Caco-2 (cell line): ENCODE measurements around the gene PLXNA3. TPM values are rescaled to one million over a fixed set of nuclear protein-coding genes. Genes with fewer than 3 reads are reported as not detected.

Source experiments
- BruUV-seq: library from RNA; stranded (reverse); fragments of 400-500 nt; replicated peaks from 2 replicates; lab custom pipeline; 2021; lab: Mats Ljungman, UMichigan
- CTCF ChIA-PET: fragments of 300-600 bp; sonication (Branson Sonifier 250); formaldehyde crosslinking; loops from one replicate; lab custom pipeline; 2022; ENCODE audit warnings: antibody characterized with exemption; lab: Charles Lee
- POLR2A ChIA-PET: fragments of 300-600 bp; sonication (Branson Sonifier 250); formaldehyde crosslinking; loops from one replicate; lab custom pipeline; 2022; ENCODE audit warnings: antibody characterized with exemption; lab: Charles Lee
- DNase-seq, 2 experiments: peaks; one replicate each; pipeline versions ENCODE4 v3.0.0 to v3.0.0-alpha.2; 2020 to 2022
- H3K27me3 ChIP-seq: replicated peaks from 2 replicates; pipeline ENCODE4 v1.6.0; 2011; ENCODE audit warnings: low read length; ENCODE audit not compliant: control insufficient read depth, insufficient read depth
- H3K36me3 ChIP-seq: 2 replicates; pipeline ENCODE4 v1.5.1; 2011; ENCODE audit warnings: low read length; ENCODE audit not compliant: control insufficient read depth, insufficient read depth
- H3K4me1 ChIP-seq: fragments of 250-450 bp; sonication (Bioruptor Pico); 2 replicates; pipeline ENCODE4 v1.5.1; 2020; ENCODE audit warnings: mild to moderate bottlenecking
- H3K4me3 ChIP-seq: 2 replicates; pipeline ENCODE4 v1.5.1; 2011; ENCODE audit warnings: low read depth, mild to moderate bottlenecking, control low read depth, low read length
- H3K9me3 ChIP-seq: fragments of 250-450 bp; sonication (Bioruptor Pico); 2 replicates; pipeline ENCODE4 v1.5.1; 2020; ENCODE audit warnings: mild to moderate bottlenecking, moderate library complexity
- H3K27ac Mint-ChIP-seq: one replicate; pipeline ENCODE4 v1.8.0; 2022; ENCODE audit warnings: mixed read lengths; ENCODE audit not compliant: unreplicated experiment
- H3K27me3 Mint-ChIP-seq: one replicate; pipeline ENCODE4 v1.8.0; 2022; ENCODE audit warnings: mixed read lengths; ENCODE audit not compliant: insufficient read depth, unreplicated experiment
- H3K36me3 Mint-ChIP-seq: one replicate; pipeline ENCODE4 v1.8.0; 2022; ENCODE audit warnings: mild to moderate bottlenecking, mixed read lengths; ENCODE audit not compliant: insufficient read depth, unreplicated experiment
- H3K4me1 Mint-ChIP-seq: one replicate; pipeline ENCODE4 v1.8.0; 2022; ENCODE audit warnings: low read depth, mixed read lengths; ENCODE audit not compliant: unreplicated experiment
- H3K4me3 Mint-ChIP-seq: one replicate; pipeline ENCODE4 v1.8.0; 2022; ENCODE audit warnings: mild to moderate bottlenecking, moderate library complexity, mixed read lengths; ENCODE audit not compliant: unreplicated experiment
- H3K9me3 Mint-ChIP-seq: one replicate; pipeline ENCODE4 v1.8.0; 2022; ENCODE audit warnings: mixed read lengths; ENCODE audit not compliant: unreplicated experiment
- intact Hi-C: fragments of 100-400 bp; cut with micrococcal nuclease; formaldehyde crosslinking; loops from one replicate; pipeline ENCODE4 v1.10.0; 2022; ENCODE audit not compliant: unreplicated experiment
- total RNA-seq: library from RNA; stranded (reverse); gene quantifications from 2 replicates; pipeline ENCODE4 v1.2.3, GENCODE V29; 2022
- TF ChIP-seq, protein P1 (sequence below), 2 experiments: fragments of 200-600 bp in 1 of 2; IDR thresholded peaks; 1 replicate in 1 of 2; 2 replicates in 1 of 2; pipeline versions ENCODE4 v1.5.1 to v1.8.0; 2011 to 2022; ENCODE audit warnings: antibody characterized with exemption in 1 of 2, control low read depth in 1 of 2, inconsistent platforms in 1 of 2, low read depth in 1 of 2, low read length in 1 of 2, mild to moderate bottlenecking in 1 of 2, moderate library complexity in 1 of 2; ENCODE audit not compliant: insufficient read depth in 1 of 2, severe bottlenecking in 1 of 2, unreplicated experiment in 1 of 2

PLXNA3 gene
- total RNA-seq, 1 experiment from 2014 or later = 58.4 TPM

DNA sequence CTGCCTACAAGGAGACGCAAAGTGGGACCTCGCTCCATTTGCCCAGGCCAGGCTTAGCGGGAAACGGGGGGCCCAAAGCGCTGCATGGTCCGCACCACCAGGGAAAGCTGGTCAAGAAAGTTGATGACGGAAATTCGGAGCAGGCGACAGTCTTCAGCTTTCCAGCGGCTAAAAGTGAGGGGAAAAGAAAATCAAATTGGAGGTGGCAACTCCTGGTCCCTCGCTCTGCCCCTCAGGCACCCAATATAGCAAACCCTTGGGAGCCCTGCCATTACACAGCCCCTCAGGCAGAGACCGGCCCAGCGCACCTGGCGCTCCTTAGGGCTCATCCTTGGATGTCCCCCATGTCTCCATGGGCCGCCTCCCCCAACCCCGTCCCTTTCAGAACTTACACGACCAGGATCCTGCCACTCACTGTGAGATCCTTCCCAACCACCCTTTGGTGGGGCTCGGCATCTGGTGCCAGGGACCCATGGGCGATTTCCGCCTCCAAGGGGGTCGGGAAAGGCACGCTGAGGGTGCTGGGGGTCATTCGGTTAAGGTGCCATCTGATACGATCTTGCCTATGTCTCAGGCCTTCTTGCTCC, 19.9 kb downstream of the PLXNA3 start:
- Histone ChIP-seq H3K4me3 (peak overlapping the region; percentile 64), H3K9me3 (no peaks in the 10 kb centered on the region), H3K4me1 (no peaks in the 10 kb centered on the region), H3K27me3 (no peaks in the 10 kb centered on the region), H3K36me3 (no peaks in the 10 kb centered on the region)
- no peak for DNase-seq
- TF ChIP-seq, protein P1, sequence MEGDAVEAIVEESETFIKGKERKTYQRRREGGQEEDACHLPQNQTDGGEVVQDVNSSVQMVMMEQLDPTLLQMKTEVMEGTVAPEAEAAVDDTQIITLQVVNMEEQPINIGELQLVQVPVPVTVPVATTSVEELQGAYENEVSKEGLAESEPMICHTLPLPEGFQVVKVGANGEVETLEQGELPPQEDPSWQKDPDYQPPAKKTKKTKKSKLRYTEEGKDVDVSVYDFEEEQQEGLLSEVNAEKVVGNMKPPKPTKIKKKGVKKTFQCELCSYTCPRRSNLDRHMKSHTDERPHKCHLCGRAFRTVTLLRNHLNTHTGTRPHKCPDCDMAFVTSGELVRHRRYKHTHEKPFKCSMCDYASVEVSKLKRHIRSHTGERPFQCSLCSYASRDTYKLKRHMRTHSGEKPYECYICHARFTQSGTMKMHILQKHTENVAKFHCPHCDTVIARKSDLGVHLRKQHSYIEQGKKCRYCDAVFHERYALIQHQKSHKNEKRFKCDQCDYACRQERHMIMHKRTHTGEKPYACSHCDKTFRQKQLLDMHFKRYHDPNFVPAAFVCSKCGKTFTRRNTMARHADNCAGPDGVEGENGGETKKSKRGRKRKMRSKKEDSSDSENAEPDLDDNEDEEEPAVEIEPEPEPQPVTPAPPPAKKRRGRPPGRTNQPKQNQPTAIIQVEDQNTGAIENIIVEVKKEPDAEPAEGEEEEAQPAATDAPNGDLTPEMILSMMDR (IDR thresholded peaks at IDR 0.05; ENCODE audit: insufficient read depth in 1 of 2, low read depth in 1 of 2, low read length in 1 of 2, severe bottlenecking in 1 of 2, unreplicated experiment in 1 of 2) = no peak
- peak overlapping the region; percentile 76 for H3K4me3 Mint-ChIP-seq
- H3K9me3 Mint-ChIP-seq = no peaks in the 10 kb centered on the region
- intact Hi-C loops = loop anchor here (5.0 kb wide), 1 partner anchor 39 kb away; the partner anchor contains the start of gene FAM3A
- peak overlapping the region; percentile 86 for H3K27ac Mint-ChIP-seq
- H3K27me3 Mint-ChIP-seq = no peaks in the 10 kb centered on the region
- H3K36me3 Mint-ChIP-seq = peaks cover 31% of the 10 kb centered on the region
- POLR2A ChIA-PET = interaction anchor here (1.0 to 1.1 kb wide), 3 partner anchors 9 to 105 kb away, joined by 3 to 16 read pairs (median 4); partner anchors contain the start of gene SLC10A3
- CTCF ChIA-PET = interaction anchor here (1.0 to 1.1 kb wide), 2 partner anchors 13 to 49 kb away, joined by 3 read pairs; partner anchors contain the start of gene SLC10A3
- no peaks in the 10 kb centered on the region for H3K4me1 Mint-ChIP-seq
- BruUV-seq = TSS peak; percentile 92

DNA sequence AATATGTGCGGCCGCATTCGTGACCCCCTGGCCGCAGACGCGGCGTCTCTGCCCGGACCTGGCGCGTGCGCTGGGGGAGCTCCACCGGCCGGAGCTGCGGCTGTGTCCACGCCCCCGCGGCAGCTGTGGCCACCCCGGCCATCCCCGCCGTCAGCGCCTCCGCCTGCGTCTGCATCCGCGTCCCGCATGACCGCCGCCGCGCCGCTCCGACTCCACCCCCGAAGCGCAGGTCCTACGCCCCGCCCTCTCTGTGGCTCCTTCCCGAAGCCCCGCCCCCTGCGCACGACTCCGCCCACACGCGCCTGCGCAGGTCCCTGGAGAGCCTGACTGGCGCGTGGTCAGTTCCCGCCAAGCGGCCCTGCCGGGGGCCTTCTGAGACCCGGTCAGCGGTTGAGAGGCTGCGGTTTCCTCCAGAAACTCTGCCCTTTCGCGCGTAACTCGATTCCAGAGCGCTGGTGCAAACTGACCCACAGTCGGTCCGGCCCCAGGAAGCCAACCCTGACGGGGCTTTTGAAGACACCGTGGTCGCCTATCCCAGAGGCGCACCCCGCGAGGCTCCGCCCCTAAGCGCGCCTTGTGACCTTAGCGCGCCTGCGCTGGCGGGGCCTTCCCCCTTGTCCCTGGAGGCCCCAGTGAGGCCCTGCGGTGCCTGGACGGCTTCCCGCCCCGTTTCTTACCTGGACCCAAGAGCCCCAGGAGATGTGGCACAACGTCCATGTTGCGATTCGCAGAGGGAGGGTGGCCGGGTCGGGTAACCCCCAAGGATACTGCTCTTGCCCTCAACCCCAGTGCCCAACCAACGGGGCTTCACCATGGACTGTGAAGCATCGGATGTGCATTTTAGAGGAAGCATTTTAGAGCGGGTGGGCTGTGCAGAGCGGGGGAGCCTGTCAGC, 20.9 kb downstream of the PLXNA3 start, which contains the start of gene LAGE3:
LAGE3 (minus strand) TSS at position 554 of the 895 bp plus-strand sequence; CDS start at position 188, 366 bp downstream.
- peaks cover 39% of the 10 kb centered on the region for H3K36me3 Mint-ChIP-seq
- ChIA-PET CTCF (interaction anchor here (0.6 to 1.0 kb wide), 2 partner anchors 12 to 109 kb away, joined by 3 to 4 read pairs; partner anchors contain the start of gene SLC10A3), POLR2A (interaction anchor here (1.0 to 1.1 kb wide), 3 partner anchors 8 to 106 kb away, joined by 3 to 16 read pairs (median 4); partner anchors contain the start of gene SLC10A3)
- Histone ChIP-seq H3K9me3 (no peaks in the 10 kb centered on the region), H3K36me3 (no peaks in the 10 kb centered on the region), H3K4me3 (peak within 1 kb of the TSS; percentile 64), H3K4me1 (no peaks in the 10 kb centered on the region), H3K27me3 (no peaks in the 10 kb centered on the region)
- no peaks in the 10 kb centered on the region for H3K4me1 Mint-ChIP-seq
- TSS peak; percentile 48 for BruUV-seq
- H3K27me3 Mint-ChIP-seq = no peaks in the 10 kb centered on the region
- H3K9me3 Mint-ChIP-seq = no peaks in the 10 kb centered on the region
- intact Hi-C loops = loop anchor here (5.0 kb wide), 1 partner anchor 38 kb away; the partner anchor contains the start of gene FAM3A
- peak; percentile 91 to 96 for DNase-seq
- TF ChIP-seq, protein P1 (IDR thresholded peaks at IDR 0.05; ENCODE audit: insufficient read depth in 1 of 2, low read depth in 1 of 2, low read length in 1 of 2, severe bottlenecking in 1 of 2, unreplicated experiment in 1 of 2) = no peak
- peak within 1 kb of the TSS; percentile 86 for H3K27ac Mint-ChIP-seq
- H3K4me3 Mint-ChIP-seq = peak within 1 kb of the TSS; percentile 76

DNA sequence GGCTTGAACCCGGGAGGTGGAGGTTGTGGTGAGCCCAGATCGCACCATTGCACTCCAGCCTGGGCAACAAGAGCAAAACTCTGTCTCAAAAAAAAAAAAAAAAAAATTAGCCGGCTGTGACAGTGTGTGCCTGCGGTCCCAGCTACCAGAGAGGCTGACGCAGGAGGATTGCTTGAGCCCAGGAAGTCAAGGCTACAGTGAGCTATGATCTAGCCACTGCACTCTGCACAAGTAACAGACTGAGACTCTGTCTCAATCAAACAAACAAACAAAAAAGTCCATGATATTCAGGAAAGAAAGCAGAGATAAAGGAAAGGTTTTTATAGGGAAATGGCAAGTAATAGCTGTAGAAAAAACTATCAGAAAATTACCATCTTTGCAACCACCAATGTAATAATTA, 23.1 kb downstream of the PLXNA3 start:
- ChIA-PET CTCF (no interaction called here), POLR2A (interaction anchor here (0.8 kb wide), 1 partner anchor 9 kb away, joined by 3 read pairs; the partner anchor contains the start of gene SLC10A3)
- Histone ChIP-seq H3K36me3 (0 out of 2 replicates have a peak, but pooled peaks cover 1% of the 10 kb centered on the region), H3K4me1 (no peaks in the 10 kb centered on the region), H3K4me3 (no peak overlapping the region), H3K27me3 (no peaks in the 10 kb centered on the region), H3K9me3 (no peaks in the 10 kb centered on the region)
- TF ChIP-seq, protein P1 (IDR thresholded peaks at IDR 0.05; ENCODE audit: insufficient read depth in 1 of 2, low read depth in 1 of 2, low read length in 1 of 2, severe bottlenecking in 1 of 2, unreplicated experiment in 1 of 2) = no peak
- Mint-ChIP-seq H3K27ac (no peak overlapping the region), H3K4me3 (no peak overlapping the region), H3K4me1 (no peaks in the 10 kb centered on the region), H3K27me3 (no peaks in the 10 kb centered on the region), H3K9me3 (no peaks in the 10 kb centered on the region), H3K36me3 (peaks cover 29% of the 10 kb centered on the region)
- no TSS peak for BruUV-seq
- intact Hi-C loops = no loop called here
- no peak for DNase-seq
